GM21367 (cell line): ENCODE measurements around the gene STIP1.
A peak's percentile ranks its signal among the peaks of the same experiment; 100 is the strongest.
"Not testable (repeated sequence)": the region's sequence is repeated elsewhere in the genome, so short reads cannot be mapped to it uniquely, and the experiment has no call there.

Experiments used
- ATAC-seq: cut with Tn5 transposase; IDR thresholded peaks from one replicate; pipeline ENCODE4 v1.9.1; 2021; ENCODE audit not compliant: unreplicated experiment

STIP1 gene

GRCh38 chr11:64157631-64158394 is 28.2 kb upstream of the STIP1 start:
- no peak for ATAC-seq

GRCh38 chr11:64161037-64161436 is 24.9 kb upstream of the STIP1 start:
- no peak for ATAC-seq

- ATAC-seq, result not testable (repeated sequence)
Measured at GRCh38 chr11:64162769-64163168, 23.2 kb upstream of the STIP1 start.

GRCh38 chr11:64163951-64164350 is 22.0 kb upstream of the STIP1 start:
- no peak for ATAC-seq

GRCh38 chr11:64164392-64165312 is 21.3 kb upstream of the STIP1 start:
- ATAC-seq, result no peak

GRCh38 chr11:64165481-64165841 is 20.5 kb upstream of the STIP1 start:
- ATAC-seq, result no peak

- no peak for ATAC-seq
Measured at GRCh38 chr11:64165842-64166635, 19.9 kb upstream of the STIP1 start, which contains the start of gene MACROD1. TSS of gene MACROD1 (minus strand) at chr11:64166113. CDS start at chr11:64165994, 119 bp downstream.

GRCh38 chr11:64170419-64170818 is 15.6 kb upstream of the STIP1 start:
- ATAC-seq, result no peak

- no peak for ATAC-seq
Measured at GRCh38 chr11:64173616-64174355, 12.2 kb upstream of the STIP1 start.

- no peak for ATAC-seq
Measured at GRCh38 chr11:64176751-64177150, 9.2 kb upstream of the STIP1 start.

GRCh38 chr11:64178203-64178602 is 7.8 kb upstream of the STIP1 start:
- no peak for ATAC-seq

GRCh38 chr11:64178951-64179639 is 6.9 kb upstream of the STIP1 start:
- no peak for ATAC-seq

- ATAC-seq, result no peak
Measured at GRCh38 chr11:64180891-64181290, 5.1 kb upstream of the STIP1 start.

- ATAC-seq, result no peak
Measured at GRCh38 chr11:64181506-64182411, 4.2 kb upstream of the STIP1 start.

GRCh38 chr11:64183890-64184289 is 2.1 kb upstream of the STIP1 start:
- ATAC-seq, result no peak

GRCh38 chr11:64185175-64185692 is 737 bp upstream of the STIP1 start:
- ATAC-seq, result peak; percentile 7

- peak; percentile 4 for ATAC-seq
Measured at GRCh38 chr11:64186492-64187165, 658 bp downstream of the STIP1 start.

GRCh38 chr11:64192434-64192833 is 6.5 kb downstream of the STIP1 start:
- ATAC-seq, result no peak
